C4-2B (cell line): ENCODE results near the gene SUCNR1.
A peak's percentile ranks its signal among the peaks of the same experiment; 100 is the strongest.

Source experiments
- H3K27ac ChIP-seq: fragments of 450-650 bp; 2 replicates; pipeline ENCODE4 v1.5.1; 2017
- CTCF ChIP-seq: fragments of 450-650 bp; conservative IDR thresholded peaks from 2 replicates; pipeline ENCODE4 v1.5.1; 2017; ENCODE audit warnings: mild to moderate bottlenecking
- ZFX ChIP-seq: fragments of 450-650 bp; IDR thresholded peaks from 2 replicates; pipeline ENCODE4 v1.6.1; 2017

Gene SUCNR1

GRCh38 chr3:151873398-151873797, at the start of gene SUCNR1:
SUCNR1 (plus strand) TSS chr3:151873643; CDS start chr3:151879893, 6,250 bp downstream.
- no peak within 1 kb of the TSS for H3K27ac ChIP-seq

GRCh38 chr3:151827816-151828215, 45.6 kb upstream of the SUCNR1 start:
- H3K27ac ChIP-seq: no peak overlapping the region
- TF ChIP-seq CTCF (no peak), ZFX (no peak)

More at GRCh38 chr3:151873398-151873797, at the start of gene SUCNR1:
- TF ChIP-seq CTCF: no peak
- TF ChIP-seq ZFX: no peak

GRCh38 chr3:151835751-151836525, 37.5 kb upstream of the SUCNR1 start:
- no peak for TF ChIP-seq ZFX
- no peak for TF ChIP-seq CTCF
- no peak overlapping the region for H3K27ac ChIP-seq

GRCh38 chr3:151837057-151837456, 36.4 kb upstream of the SUCNR1 start:
- H3K27ac ChIP-seq: peak overlapping the region; percentile 63; the same call in 1 of the 2 replicates
- no peak for TF ChIP-seq CTCF
- TF ChIP-seq ZFX: no peak

GRCh38 chr3:151838574-151839312, 34.7 kb upstream of the SUCNR1 start:
- TF ChIP-seq CTCF (peak; percentile 94), ZFX (no peak)
- peak overlapping the region; percentile 61 for H3K27ac ChIP-seq

GRCh38 chr3:151839313-151839631, 34.2 kb upstream of the SUCNR1 start:
- peak; percentile 69 for TF ChIP-seq CTCF
- no peak for TF ChIP-seq ZFX
- H3K27ac ChIP-seq: no peak overlapping the region

- H3K27ac ChIP-seq: no peak overlapping the region
- TF ChIP-seq CTCF (no peak), ZFX (no peak)
Observed at GRCh38 chr3:151841801-151842200, 31.6 kb upstream of the SUCNR1 start.
